ENCODE results near the gene PHF2. TPM values are rescaled to one million over a fixed set of nuclear protein-coding genes. Genes with fewer than 3 reads are reported as not detected.

Gene PHF2
- total and polyA plus RNA-seq, 2 of the 8 experiments (the other 6 are each of a cell fraction or from before 2014, with no cell fraction given), result 3.4 to 9.4 TPM

DNA sequence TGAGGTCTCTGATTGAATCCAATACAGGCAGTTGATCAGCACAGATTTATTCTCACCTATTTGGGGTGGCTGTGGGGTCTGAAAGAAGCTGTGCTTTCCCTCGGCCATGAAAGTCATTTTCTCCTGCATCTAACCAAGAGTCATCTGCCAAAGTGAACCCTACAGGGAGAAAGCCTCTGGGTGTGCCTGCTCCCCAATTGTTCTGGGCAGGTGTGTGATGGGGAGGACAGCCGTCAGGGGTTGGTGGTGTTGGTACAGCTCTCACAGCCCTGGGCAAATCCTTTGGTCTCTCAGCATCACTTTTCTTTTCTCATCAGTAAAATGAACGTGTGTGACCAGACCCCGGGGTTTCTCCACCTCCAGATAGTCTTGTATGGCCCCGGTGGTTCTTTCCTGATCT is 2.5 kb downstream of the PHF2 start (continued):
- TF ChIP-seq, protein P1, sequence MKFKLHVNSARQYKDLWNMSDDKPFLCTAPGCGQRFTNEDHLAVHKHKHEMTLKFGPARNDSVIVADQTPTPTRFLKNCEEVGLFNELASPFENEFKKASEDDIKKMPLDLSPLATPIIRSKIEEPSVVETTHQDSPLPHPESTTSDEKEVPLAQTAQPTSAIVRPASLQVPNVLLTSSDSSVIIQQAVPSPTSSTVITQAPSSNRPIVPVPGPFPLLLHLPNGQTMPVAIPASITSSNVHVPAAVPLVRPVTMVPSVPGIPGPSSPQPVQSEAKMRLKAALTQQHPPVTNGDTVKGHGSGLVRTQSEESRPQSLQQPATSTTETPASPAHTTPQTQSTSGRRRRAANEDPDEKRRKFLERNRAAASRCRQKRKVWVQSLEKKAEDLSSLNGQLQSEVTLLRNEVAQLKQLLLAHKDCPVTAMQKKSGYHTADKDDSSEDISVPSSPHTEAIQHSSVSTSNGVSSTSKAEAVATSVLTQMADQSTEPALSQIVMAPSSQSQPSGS (IDR thresholded peaks at IDR 0.05; ENCODE audit: low read length), result no peak
- TF ChIP-seq PHF8 (conservative IDR thresholded peaks at IDR 0.05; ENCODE audit: low read depth, low read length), result no peak
- TF ChIP-seq RAD21 (IDR thresholded peaks at IDR 0.05 in 1 of 2, conservative IDR thresholded peaks at IDR 0.05 in 1 of 2; ENCODE audit: low read depth in 2 of 2, low read length in 2 of 2), result no peak
- TF ChIP-seq ASH2L (IDR thresholded peaks at IDR 0.05; ENCODE audit: low read length), result no peak

Measured in H1 (cell line).